ENCODE measurements around the gene SUGP1.

SUGP1 gene

GRCh38 chr19:19238126-19238894 is 82.0 kb downstream of the SUGP1 start:
- TF ChIP-seq CTCF (IDR thresholded peaks at IDR 0.05; ENCODE audit: low read length) = no peak
- Histone ChIP-seq H3K79me2 (ENCODE audit: insufficient read depth, low read length) (no peaks in the 10 kb centered on the region), H3K27ac (ENCODE audit: low read depth, low read length, poor library complexity, severe bottlenecking) (no peak overlapping the region), H3K9ac (ENCODE audit: low read length) (no peak overlapping the region), H2AFZ (ENCODE audit: low read length) (no peak overlapping the region), H3K9me3 (ENCODE audit: low read length) (peaks cover 14% of the 10 kb centered on the region), H3K9me2 (ENCODE audit: low read depth, low read length) (no peaks in the 10 kb centered on the region), H4K20me1 (ENCODE audit: insufficient read depth, low read length) (no peaks in the 10 kb centered on the region), H3K4me1 (ENCODE audit: insufficient read depth, low read length, severe bottlenecking) (no peaks in the 10 kb centered on the region), H3K4me3 (ENCODE audit: low read depth, low read length, poor library complexity, severe bottlenecking) (no peak overlapping the region), H3K4me2 (ENCODE audit: low read length) (no peak overlapping the region), H3K27me3 (ENCODE audit: insufficient read depth, low read length) (no peaks in the 10 kb centered on the region; the same call in 1 of the 2 replicates), H3F3A (ENCODE audit: insufficient read depth, low read length) (no peaks in the 10 kb centered on the region), H3K36me3 (ENCODE audit: insufficient read depth, low read length) (no peaks in the 10 kb centered on the region; the same call in 1 of the 2 replicates)

GRCh38 chr19:19236173-19236572 is 84.1 kb downstream of the SUGP1 start:
- H3K27me3 ChIP-seq (ENCODE audit: insufficient read depth, low read length) = peaks cover 4% of the 10 kb centered on the region; the same call in 1 of the 2 replicates
- no peak overlapping the region for H3K9ac ChIP-seq (ENCODE audit: low read length)

GRCh38 chr19:19234220-19234816 is 86.0 kb downstream of the SUGP1 start:
- Histone ChIP-seq H3K9ac (ENCODE audit: low read length) (no peak overlapping the region), H3K4me3 (ENCODE audit: low read depth, low read length, poor library complexity, severe bottlenecking) (no peak overlapping the region), H3K4me1 (ENCODE audit: insufficient read depth, low read length, severe bottlenecking) (no peaks in the 10 kb centered on the region), H3K27ac (ENCODE audit: low read depth, low read length, poor library complexity, severe bottlenecking) (no peak overlapping the region), H3K79me2 (ENCODE audit: insufficient read depth, low read length) (no peaks in the 10 kb centered on the region), H3K4me2 (ENCODE audit: low read length) (no peak overlapping the region), H4K20me1 (ENCODE audit: insufficient read depth, low read length) (no peaks in the 10 kb centered on the region), H3F3A (ENCODE audit: insufficient read depth, low read length) (no peaks in the 10 kb centered on the region), H3K27me3 (ENCODE audit: insufficient read depth, low read length) (peaks cover 4% of the 10 kb centered on the region; the same call in 1 of the 2 replicates), H2AFZ (ENCODE audit: low read length) (no peak overlapping the region), H3K9me3 (ENCODE audit: low read length) (peaks cover 14% of the 10 kb centered on the region), H3K9me2 (ENCODE audit: low read depth, low read length) (no peaks in the 10 kb centered on the region), H3K36me3 (ENCODE audit: insufficient read depth, low read length) (no peaks in the 10 kb centered on the region; the same call in 1 of the 2 replicates)
- TF ChIP-seq EZH2 (IDR thresholded peaks at IDR 0.05; ENCODE audit: borderline replicate concordance, low read length) (no peak), CTCF (IDR thresholded peaks at IDR 0.05; ENCODE audit: low read length) (no peak)

More at GRCh38 chr19:19236173-19236572, 84.1 kb downstream of the SUGP1 start:
- Histone ChIP-seq H3K27ac (ENCODE audit: low read depth, low read length, poor library complexity, severe bottlenecking) (no peak overlapping the region), H3K4me1 (ENCODE audit: insufficient read depth, low read length, severe bottlenecking) (no peaks in the 10 kb centered on the region), H3K9me2 (ENCODE audit: low read depth, low read length) (no peaks in the 10 kb centered on the region), H2AFZ (ENCODE audit: low read length) (no peak overlapping the region), H3K4me2 (ENCODE audit: low read length) (no peak overlapping the region), H3K36me3 (ENCODE audit: insufficient read depth, low read length) (no peaks in the 10 kb centered on the region; the same call in 1 of the 2 replicates), H3F3A (ENCODE audit: insufficient read depth, low read length) (no peaks in the 10 kb centered on the region), H4K20me1 (ENCODE audit: insufficient read depth, low read length) (no peaks in the 10 kb centered on the region), H3K9me3 (ENCODE audit: low read length) (peaks cover 14% of the 10 kb centered on the region), H3K4me3 (ENCODE audit: low read depth, low read length, poor library complexity, severe bottlenecking) (no peak overlapping the region), H3K79me2 (ENCODE audit: insufficient read depth, low read length) (no peaks in the 10 kb centered on the region)
- TF ChIP-seq CTCF (IDR thresholded peaks at IDR 0.05; ENCODE audit: low read length) = no peak
- TF ChIP-seq EZH2 (IDR thresholded peaks at IDR 0.05; ENCODE audit: borderline replicate concordance, low read length) = no peak

Measured in OCI-LY1 (cell line).